SK-N-SH (cell line): Measurements from ENCODE around the gene SPOCK3. TPM values are rescaled to one million over a fixed set of nuclear protein-coding genes. Genes with fewer than 3 reads are reported as not detected.

ENCODE experiments used
- CTCF ChIA-PET: fragments of 300-600, 350-600 bp; formaldehyde crosslinking; extraction: SDS; loops from one replicate; lab custom pipeline; 2021; lab: Yijun Ruan, JAX
- POLR2A ChIA-PET: fragments of 350-600 bp; sonication (Branson Sonifier 250); formaldehyde crosslinking; extraction: SDS; loops from one replicate; lab custom pipeline; 2020; ENCODE audit warnings: antibody characterized with exemption, inconsistent platforms; lab: Yijun Ruan, JAX
- DNase-seq: peaks from one replicate; pipeline ENCODE4 v3.0.0; 2012
- H2AFZ ChIP-seq: fragments of 200-600 bp; sonication (generic); 2 replicates; pipeline ENCODE4 v1.8.1; 2016; ENCODE audit warnings: antibody characterized with exemption, mild to moderate bottlenecking, low read depth
- H3F3A ChIP-seq: fragments of 200-600 bp; sonication (generic); replicated peaks from 2 replicates; pipeline ENCODE3; 2016; ENCODE audit warnings: antibody characterized with exemption, mild to moderate bottlenecking; ENCODE audit not compliant: insufficient read depth
- H3K27ac ChIP-seq, 2 experiments: fragments of 200-500 bp in 1 of 2; fragments of 200-600 bp in 1 of 2; sonication (Bioruptor generic) in 1 of 2; sonication (generic), shearing (Covaris generic) in 1 of 2; 2 replicates each; pipeline versions ENCODE4 v1.5.1 to v1.6.1; 2014 to 2016; ENCODE audit warnings: low read depth in 2 of 2, inconsistent platforms in 1 of 2, low read length in 1 of 2, mild to moderate bottlenecking in 1 of 2, mixed read lengths in 1 of 2
- H3K27me3 ChIP-seq: fragments of 200-600 bp; sonication (generic), shearing (Covaris generic); 2 replicates; pipeline ENCODE4 v1.6.1; 2016; ENCODE audit warnings: mixed run types; ENCODE audit not compliant: insufficient read depth
- H3K36me3 ChIP-seq, 2 experiments: fragments of 200-500 bp in 1 of 2; fragments of 200-600 bp in 1 of 2; sonication (Bioruptor generic) in 1 of 2; sonication (generic) in 1 of 2; replicated peaks in 1 of 2; 2 replicates each; pipeline versions ENCODE3 to v1.5.1; 2014 to 2016; ENCODE audit warnings: low read length in 1 of 2, mild to moderate bottlenecking in 1 of 2; ENCODE audit not compliant: insufficient read depth in 2 of 2, control insufficient read depth in 1 of 2
- H3K4me1 ChIP-seq, 2 experiments: fragments of 200-500 bp in 1 of 2; fragments of 200-600 bp in 1 of 2; sonication (Bioruptor generic) in 1 of 2; sonication (generic), shearing (Covaris generic) in 1 of 2; 2 replicates each; pipeline versions ENCODE4 v1.5.1 to v1.6.1; 2014 to 2016; ENCODE audit warnings: low read depth in 1 of 2, low read length in 1 of 2, mixed run types in 1 of 2; ENCODE audit not compliant: insufficient read depth in 2 of 2, control insufficient read depth in 1 of 2
- H3K4me2 ChIP-seq: fragments of 200-600 bp; sonication (generic), shearing (Covaris generic); 2 replicates; pipeline ENCODE4 v1.6.1; 2017; ENCODE audit warnings: mixed run types
- H3K4me3 ChIP-seq, 2 experiments: fragments of 200-500 bp in 1 of 2; fragments of 200-600 bp in 1 of 2; sonication (Bioruptor generic) in 1 of 2; sonication (generic), shearing (Covaris generic) in 1 of 2; 2 replicates each; pipeline versions ENCODE4 v1.5.1 to v1.8.1; 2014 to 2016; ENCODE audit warnings: low read depth in 2 of 2, inconsistent platforms in 1 of 2, low read length in 1 of 2, mild to moderate bottlenecking in 1 of 2, mixed read lengths in 1 of 2, moderate library complexity in 1 of 2
- H3K79me2 ChIP-seq: fragments of 200-600 bp; sonication (generic); 2 replicates; pipeline ENCODE4 v1.8.1; 2017; ENCODE audit warnings: mild to moderate bottlenecking; ENCODE audit not compliant: insufficient read depth
- H3K9ac ChIP-seq: fragments of 200-600 bp; sonication (generic); 2 replicates; pipeline ENCODE4 v1.6.1; 2017; ENCODE audit warnings: mixed run types
- H3K9me2 ChIP-seq: fragments of 200-600 bp; sonication (generic); 2 replicates; pipeline ENCODE4 v1.6.1; 2017; ENCODE audit warnings: mixed run types
- H3K9me3 ChIP-seq: fragments of 200-600 bp; sonication (generic); 2 replicates; pipeline ENCODE4 v1.6.1; 2017; ENCODE audit warnings: mixed run types, mild to moderate bottlenecking, moderate library complexity
- H4K20me1 ChIP-seq: fragments of 200-600 bp; sonication (generic); 2 replicates; pipeline ENCODE4 v1.6.1; 2017; ENCODE audit warnings: mild to moderate bottlenecking, mixed run types; ENCODE audit not compliant: insufficient read depth
- CHD2 ChIP-seq: fragments of 150-350 bp; IDR thresholded peaks from 2 replicates; pipeline ENCODE4 v1.6.1; 2018; ENCODE audit warnings: low read length; ENCODE audit not compliant: partially characterized antibody
- EZH2phosphoT487 ChIP-seq: fragments of 200-600 bp; sonication (generic); IDR thresholded peaks from 2 replicates; pipeline ENCODE4 v1.6.1; 2017; ENCODE audit warnings: low read depth, mixed run types, mild to moderate bottlenecking, antibody characterized with exemption, moderate library complexity, borderline replicate concordance
- FOSL2 ChIP-seq: IDR thresholded peaks from 2 replicates; pipeline ENCODE4 v1.4.0; 2012; ENCODE audit warnings: low read depth, mild to moderate bottlenecking, moderate library complexity, borderline replicate concordance
- FOXJ3 ChIP-seq: sonication (generic); formaldehyde crosslinking; IDR thresholded peaks from 2 replicates; pipeline ENCODE4 v1.5.1; 2020; ENCODE audit warnings: mild to moderate bottlenecking, missing genetic modification reagents
- GABPA ChIP-seq: IDR thresholded peaks from 2 replicates; pipeline ENCODE4 v1.4.0; 2012; ENCODE audit warnings: low read depth, mild to moderate bottlenecking
- GATA2 ChIP-seq: sonication (generic); formaldehyde crosslinking; IDR thresholded peaks from 2 replicates; pipeline ENCODE4 v1.5.0; 2020; ENCODE audit warnings: mild to moderate bottlenecking, missing genetic modification reagents
- MEF2A ChIP-seq: IDR thresholded peaks from 2 replicates; pipeline ENCODE4 v1.4.0; 2012; ENCODE audit warnings: low read depth, borderline replicate concordance
- MXI1 ChIP-seq: IDR thresholded peaks from 2 replicates; pipeline ENCODE4 v1.6.1; 2012; ENCODE audit warnings: mild to moderate bottlenecking, low read depth, low read length, improper control_type of control experiment
- NFIC ChIP-seq: IDR thresholded peaks from 2 replicates; pipeline ENCODE4 v1.4.0; 2012; ENCODE audit warnings: borderline replicate concordance
- NRF1 ChIP-seq: IDR thresholded peaks from 2 replicates; pipeline ENCODE4 v1.6.1; 2012; ENCODE audit warnings: low read depth, mild to moderate bottlenecking, low read length
- RFX5 ChIP-seq: IDR thresholded peaks from 2 replicates; pipeline ENCODE4 v1.6.1; 2012; ENCODE audit warnings: mild to moderate bottlenecking, improper control_type of control experiment, low read length
- TEAD4 ChIP-seq: IDR thresholded peaks from 2 replicates; pipeline ENCODE4 v1.4.0; 2012; ENCODE audit warnings: mild to moderate bottlenecking, borderline replicate concordance; ENCODE audit not compliant: insufficient read depth
- YY1 ChIP-seq: IDR thresholded peaks from 2 replicates; pipeline ENCODE4 v1.4.0; 2012; ENCODE audit warnings: low read depth, mild to moderate bottlenecking
- WGBS: methylation state at CpG from one replicate; pipeline ENCODE4 v1.1.6; 2017; ENCODE audit warnings: low lambda C conversion rate; 5-methylcytosine and 5-hydroxymethylcytosine counted together
- polyA plus RNA-seq, 3 experiments: library from polyadenylated mRNA; depleted of rRNA; stranded (reverse); fragments of >200 nt; gene quantifications; 2 replicates each; pipeline ENCODE4 v1.2.3, GENCODE V29; 2012
- TF ChIP-seq, protein P1 (sequence below): IDR thresholded peaks from 2 replicates; pipeline ENCODE4 v1.4.0; 2012; ENCODE audit warnings: low read depth, borderline replicate concordance
- TF ChIP-seq, protein P2 (sequence below): IDR thresholded peaks from 2 replicates; pipeline ENCODE4; 2012
- TF ChIP-seq, protein P3 (sequence below): fragments of 200-600 bp; sonication (generic); IDR thresholded peaks from 2 replicates; pipeline ENCODE4 v1.6.1; 2017; ENCODE audit warnings: antibody characterized with exemption, mild to moderate bottlenecking, moderate library complexity
- TF ChIP-seq, protein P4 (sequence below): fragments of 150-350 bp; IDR thresholded peaks from 2 replicates; pipeline ENCODE4 v1.6.1; 2017; ENCODE audit warnings: antibody characterized with exemption, low read length, low read depth, borderline replicate concordance

The SPOCK3 gene
- polyA plus RNA-seq, 1 of the 3 experiments (the other 2 are of a cell fraction) = not detected

DNA sequence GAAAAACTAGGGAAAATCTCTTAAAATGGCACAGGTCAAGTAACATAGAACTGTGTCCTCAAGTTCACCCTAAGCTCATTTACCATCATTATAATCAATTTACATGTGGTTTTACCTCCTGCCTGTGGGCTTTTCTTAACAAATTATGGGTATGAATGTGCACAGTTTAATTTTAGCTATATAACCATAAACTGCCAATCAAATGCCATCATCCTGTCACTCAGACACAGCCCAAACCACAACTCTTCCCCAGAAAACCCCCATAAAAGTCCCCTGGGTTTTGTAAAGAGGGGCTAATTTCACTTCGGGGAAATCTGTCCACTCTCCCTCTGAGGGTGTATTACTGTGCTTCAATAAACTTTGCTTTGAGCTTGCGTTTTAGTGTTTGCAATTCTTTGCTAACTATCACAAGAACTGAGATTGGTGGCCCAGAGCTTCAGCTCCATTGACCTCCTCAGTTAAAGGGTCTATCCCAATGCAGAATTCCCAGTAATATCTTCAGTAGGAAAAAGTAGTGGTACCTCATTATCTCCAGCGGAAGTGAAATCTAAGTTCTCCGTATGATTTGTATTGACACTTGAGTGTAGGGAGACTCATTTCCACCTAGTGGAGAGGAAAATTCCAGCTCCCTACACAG, 394.6 kb downstream of the SPOCK3 start:
- Histone ChIP-seq H3F3A (no peaks in the 10 kb centered on the region), H3K9me3 (no peaks in the 10 kb centered on the region), H3K27me3 (no peaks in the 10 kb centered on the region), H3K36me3 (no peaks in the 10 kb centered on the region), H3K27ac (no peak overlapping the region), H3K79me2 (no peaks in the 10 kb centered on the region), H2AFZ (no peak overlapping the region), H3K4me3 (no peak overlapping the region), H3K4me1 (no peaks in the 10 kb centered on the region), H3K4me2 (no peak overlapping the region)
- 56% methylated on average over 4 of the region's 4 CpGs for WGBS
- DNase-seq = no peak
- CTCF ChIA-PET = no interaction called here
- TF ChIP-seq CHD2 (no peak), RFX5 (no peak), NFIC (no peak), FOXJ3 (CRISPR knock-in tag) (no peak)
- TF ChIP-seq, protein P1, sequence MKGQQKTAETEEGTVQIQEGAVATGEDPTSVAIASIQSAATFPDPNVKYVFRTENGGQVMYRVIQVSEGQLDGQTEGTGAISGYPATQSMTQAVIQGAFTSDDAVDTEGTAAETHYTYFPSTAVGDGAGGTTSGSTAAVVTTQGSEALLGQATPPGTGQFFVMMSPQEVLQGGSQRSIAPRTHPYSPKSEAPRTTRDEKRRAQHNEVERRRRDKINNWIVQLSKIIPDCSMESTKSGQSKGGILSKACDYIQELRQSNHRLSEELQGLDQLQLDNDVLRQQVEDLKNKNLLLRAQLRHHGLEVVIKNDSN = no peak
- TF ChIP-seq, all 33 proteins: peak for 0
- Histone ChIP-seq H3K9me2 (no peaks in the 10 kb centered on the region), H4K20me1 (no peaks in the 10 kb centered on the region), H3K9ac (no peak overlapping the region)
- POLR2A ChIA-PET = no interaction called here

DNA sequence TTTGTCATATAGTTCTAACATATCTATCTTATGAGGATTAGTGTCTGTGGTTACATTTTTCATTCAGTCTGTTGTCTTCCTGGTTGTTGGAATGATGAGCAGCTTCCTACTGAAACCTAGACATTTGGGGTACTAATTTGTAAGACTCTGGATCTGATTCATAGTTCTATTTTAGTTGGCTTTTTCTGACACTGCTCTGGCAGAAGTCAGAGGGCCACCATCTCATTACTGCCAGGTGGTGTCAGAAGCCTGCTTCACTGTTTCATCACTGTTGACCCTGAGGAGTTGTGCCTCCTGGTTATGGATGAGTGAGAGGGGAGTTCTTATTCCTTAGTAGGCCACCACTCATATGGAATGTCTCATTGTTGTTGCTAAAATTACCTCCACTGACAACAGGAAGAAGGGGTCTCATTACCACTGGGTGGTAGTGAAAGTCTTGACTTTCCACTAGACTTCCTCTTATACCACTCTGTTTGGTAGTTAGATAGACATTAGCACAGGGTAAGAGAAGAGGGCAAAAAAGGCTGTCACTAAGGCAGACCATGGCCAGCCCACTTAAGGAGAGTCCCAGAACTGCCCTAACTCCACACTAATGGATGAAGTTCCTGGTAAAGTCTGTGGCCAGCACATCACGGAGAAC, 395.2 kb downstream of the SPOCK3 start:
- no peak for DNase-seq
- Histone ChIP-seq H3K79me2 (no peaks in the 10 kb centered on the region), H2AFZ (no peak overlapping the region), H3K4me2 (no peak overlapping the region), H4K20me1 (no peaks in the 10 kb centered on the region), H3K9me3 (no peaks in the 10 kb centered on the region), H3K4me1 (no peaks in the 10 kb centered on the region), H3F3A (no peaks in the 10 kb centered on the region), H3K27me3 (no peaks in the 10 kb centered on the region), H3K9ac (no peak overlapping the region), H3K4me3 (no peak overlapping the region), H3K9me2 (no peaks in the 10 kb centered on the region), H3K27ac (no peak overlapping the region), H3K36me3 (no peaks in the 10 kb centered on the region)
- ChIA-PET CTCF (no interaction called here), POLR2A (no interaction called here)
- WGBS = 47% methylated on average over 1 of the region's 1 CpG
- TF ChIP-seq, protein P2, sequence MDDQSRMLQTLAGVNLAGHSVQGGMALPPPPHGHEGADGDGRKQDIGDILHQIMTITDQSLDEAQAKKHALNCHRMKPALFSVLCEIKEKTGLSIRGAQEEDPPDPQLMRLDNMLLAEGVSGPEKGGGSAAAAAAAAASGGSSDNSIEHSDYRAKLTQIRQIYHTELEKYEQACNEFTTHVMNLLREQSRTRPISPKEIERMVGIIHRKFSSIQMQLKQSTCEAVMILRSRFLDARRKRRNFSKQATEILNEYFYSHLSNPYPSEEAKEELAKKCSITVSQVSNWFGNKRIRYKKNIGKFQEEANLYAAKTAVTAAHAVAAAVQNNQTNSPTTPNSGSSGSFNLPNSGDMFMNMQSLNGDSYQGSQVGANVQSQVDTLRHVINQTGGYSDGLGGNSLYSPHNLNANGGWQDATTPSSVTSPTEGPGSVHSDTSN = no peak
- no peak for TF ChIP-seq NRF1

DNA sequence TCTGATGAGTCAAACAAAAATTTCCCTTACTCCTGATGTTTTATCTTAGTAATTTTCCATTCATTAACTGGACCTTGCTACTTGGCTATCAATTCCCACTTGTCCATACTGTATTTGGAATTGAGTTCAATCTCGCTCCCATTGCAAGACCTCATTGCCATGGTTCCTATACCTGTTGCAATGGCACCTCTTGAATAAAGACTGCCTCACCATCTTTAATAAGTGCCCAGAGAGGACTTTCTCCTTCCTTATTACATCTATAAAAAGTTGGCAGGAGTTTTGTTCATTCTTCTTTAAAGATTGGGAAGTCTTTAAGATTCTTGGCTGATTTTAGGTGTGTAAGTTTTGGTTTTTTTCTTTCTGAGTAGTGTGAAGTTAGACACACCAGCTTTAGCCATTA, 397.4 kb downstream of the SPOCK3 start:
- CTCF ChIA-PET = no interaction called here
- Histone ChIP-seq H3K27me3 (no peaks in the 10 kb centered on the region), H3K4me3 (no peak overlapping the region), H3K9me3 (no peaks in the 10 kb centered on the region), H3F3A (no peaks in the 10 kb centered on the region), H3K79me2 (no peaks in the 10 kb centered on the region), H4K20me1 (no peaks in the 10 kb centered on the region), H3K27ac (no peak overlapping the region), H3K9ac (no peak overlapping the region), H3K9me2 (no peaks in the 10 kb centered on the region), H3K4me1 (no peaks in the 10 kb centered on the region), H2AFZ (no peak overlapping the region), H3K36me3 (no peaks in the 10 kb centered on the region), H3K4me2 (no peak overlapping the region)
- no peak for DNase-seq
- POLR2A ChIA-PET = no interaction called here
- 8% methylated on average over 1 of the region's 1 CpG for WGBS
- TF ChIP-seq GABPA (no peak), EZH2phosphoT487 (no peak), FOSL2 (no peak), MEF2A (no peak), NFIC (no peak), MXI1 (no peak), GATA2 (CRISPR knock-in tag) (no peak), YY1 (no peak), TEAD4 (no peak)
- TF ChIP-seq, protein P3, sequence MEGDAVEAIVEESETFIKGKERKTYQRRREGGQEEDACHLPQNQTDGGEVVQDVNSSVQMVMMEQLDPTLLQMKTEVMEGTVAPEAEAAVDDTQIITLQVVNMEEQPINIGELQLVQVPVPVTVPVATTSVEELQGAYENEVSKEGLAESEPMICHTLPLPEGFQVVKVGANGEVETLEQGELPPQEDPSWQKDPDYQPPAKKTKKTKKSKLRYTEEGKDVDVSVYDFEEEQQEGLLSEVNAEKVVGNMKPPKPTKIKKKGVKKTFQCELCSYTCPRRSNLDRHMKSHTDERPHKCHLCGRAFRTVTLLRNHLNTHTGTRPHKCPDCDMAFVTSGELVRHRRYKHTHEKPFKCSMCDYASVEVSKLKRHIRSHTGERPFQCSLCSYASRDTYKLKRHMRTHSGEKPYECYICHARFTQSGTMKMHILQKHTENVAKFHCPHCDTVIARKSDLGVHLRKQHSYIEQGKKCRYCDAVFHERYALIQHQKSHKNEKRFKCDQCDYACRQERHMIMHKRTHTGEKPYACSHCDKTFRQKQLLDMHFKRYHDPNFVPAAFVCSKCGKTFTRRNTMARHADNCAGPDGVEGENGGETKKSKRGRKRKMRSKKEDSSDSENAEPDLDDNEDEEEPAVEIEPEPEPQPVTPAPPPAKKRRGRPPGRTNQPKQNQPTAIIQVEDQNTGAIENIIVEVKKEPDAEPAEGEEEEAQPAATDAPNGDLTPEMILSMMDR = no peak
- TF ChIP-seq, protein P4, sequence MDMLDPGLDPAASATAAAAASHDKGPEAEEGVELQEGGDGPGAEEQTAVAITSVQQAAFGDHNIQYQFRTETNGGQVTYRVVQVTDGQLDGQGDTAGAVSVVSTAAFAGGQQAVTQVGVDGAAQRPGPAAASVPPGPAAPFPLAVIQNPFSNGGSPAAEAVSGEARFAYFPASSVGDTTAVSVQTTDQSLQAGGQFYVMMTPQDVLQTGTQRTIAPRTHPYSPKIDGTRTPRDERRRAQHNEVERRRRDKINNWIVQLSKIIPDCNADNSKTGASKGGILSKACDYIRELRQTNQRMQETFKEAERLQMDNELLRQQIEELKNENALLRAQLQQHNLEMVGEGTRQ = no peak
